Retina (tissue), 1 donor: ENCODE data around the gene MAD2L1BP.

Source experiments
- DNase-seq: peaks from one replicate; pipeline ENCODE4 v3.0.0-alpha.2; 2016

The MAD2L1BP gene

DNA sequence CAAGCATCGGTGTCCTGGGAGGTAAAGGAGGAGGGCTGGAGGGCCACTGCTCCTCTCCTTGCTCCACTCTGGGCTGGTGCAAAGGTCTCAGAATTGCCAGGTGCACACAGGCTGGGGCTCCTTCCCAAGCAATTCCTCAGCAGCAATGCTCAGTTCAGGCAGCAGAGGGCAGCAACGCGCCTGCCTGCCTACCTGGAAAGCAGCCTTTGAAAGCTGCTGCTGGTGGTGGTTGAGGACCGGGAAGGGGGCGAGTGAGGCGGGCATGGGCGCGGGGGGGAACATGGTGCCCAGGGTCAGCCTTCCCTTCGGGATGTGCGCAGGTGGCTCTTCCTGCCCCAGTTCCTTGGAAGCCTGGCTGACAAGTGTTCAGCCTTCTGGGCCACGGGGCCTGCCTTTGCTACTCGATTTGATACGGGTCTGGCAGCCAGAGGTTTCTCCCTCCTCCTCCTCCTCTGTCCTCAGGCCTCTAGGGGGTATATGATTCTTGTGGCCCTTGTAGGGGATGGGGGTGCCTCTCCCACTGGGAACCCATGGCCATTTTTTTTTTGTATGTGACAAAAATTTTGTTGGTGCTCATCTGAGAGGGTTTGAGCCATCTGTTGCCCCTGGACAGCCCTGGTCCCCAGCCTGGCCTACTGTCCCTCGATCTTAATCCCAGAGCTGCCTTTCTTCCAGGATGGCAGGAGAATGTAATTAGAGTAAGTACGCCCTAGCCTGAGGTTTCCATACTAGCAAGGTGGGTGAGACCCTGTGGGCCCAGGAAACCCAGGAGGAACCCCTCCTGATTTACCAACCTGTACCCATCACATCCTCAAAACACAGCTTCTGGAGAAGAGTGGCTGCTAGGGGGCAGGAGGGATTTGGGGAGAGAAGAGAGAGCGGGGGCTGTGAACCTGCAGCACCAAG, 31.9 kb downstream of the MAD2L1BP start:
- peak; percentile 94 for DNase-seq

DNA sequence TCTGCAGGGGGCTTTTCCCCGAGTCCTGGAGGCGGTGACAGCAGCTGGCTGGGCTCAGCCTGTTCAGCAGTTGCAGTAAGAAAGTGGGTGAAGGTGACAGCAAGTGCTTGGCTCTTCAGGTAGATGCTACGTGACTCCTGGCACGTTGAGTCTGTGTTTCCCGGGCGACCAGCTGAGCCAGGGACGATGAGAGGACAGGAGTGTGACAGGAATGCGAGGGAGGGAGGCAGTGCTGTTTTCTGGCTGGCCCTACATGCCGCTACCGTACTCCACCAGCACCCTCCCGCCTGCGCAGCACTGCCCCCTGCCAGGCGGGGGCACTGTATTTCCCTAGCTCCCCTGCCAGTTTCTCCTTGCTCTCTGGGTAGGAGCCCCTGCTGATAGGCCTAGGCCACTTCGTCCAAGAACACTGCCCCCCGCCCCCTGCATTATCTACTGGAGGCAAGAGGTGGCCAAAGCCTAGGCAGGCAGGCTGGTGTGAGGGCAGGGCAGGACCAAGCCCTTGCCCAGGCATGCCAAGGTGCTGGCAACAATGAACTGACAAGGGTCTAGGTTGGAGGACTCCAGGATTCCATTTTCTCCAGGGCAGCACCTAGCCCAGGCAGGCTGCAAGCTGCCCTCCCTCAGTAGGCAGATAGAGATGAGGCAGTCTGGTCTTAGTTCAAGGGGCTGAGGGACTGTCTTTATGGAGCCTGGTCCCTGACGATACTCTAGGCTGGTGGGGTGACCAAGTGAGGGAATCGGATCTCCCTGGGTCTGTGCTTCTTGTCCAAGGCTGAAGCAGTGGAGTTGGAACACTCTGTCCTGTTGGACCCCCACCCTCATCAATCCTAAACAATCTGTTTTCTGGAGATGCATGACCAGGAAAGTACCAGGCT, 32.8 kb downstream of the MAD2L1BP start:
- peak; percentile 79 for DNase-seq

GRCh38 chr6:43669050-43669921, 33.6 kb downstream of the MAD2L1BP start:
- DNase-seq, result no peak

- no peak for DNase-seq
Observed at GRCh38 chr6:43669922-43670622, 34.4 kb downstream of the MAD2L1BP start.

GRCh38 chr6:43670623-43670986, 35.0 kb downstream of the MAD2L1BP start:
- DNase-seq, result no peak

DNA sequence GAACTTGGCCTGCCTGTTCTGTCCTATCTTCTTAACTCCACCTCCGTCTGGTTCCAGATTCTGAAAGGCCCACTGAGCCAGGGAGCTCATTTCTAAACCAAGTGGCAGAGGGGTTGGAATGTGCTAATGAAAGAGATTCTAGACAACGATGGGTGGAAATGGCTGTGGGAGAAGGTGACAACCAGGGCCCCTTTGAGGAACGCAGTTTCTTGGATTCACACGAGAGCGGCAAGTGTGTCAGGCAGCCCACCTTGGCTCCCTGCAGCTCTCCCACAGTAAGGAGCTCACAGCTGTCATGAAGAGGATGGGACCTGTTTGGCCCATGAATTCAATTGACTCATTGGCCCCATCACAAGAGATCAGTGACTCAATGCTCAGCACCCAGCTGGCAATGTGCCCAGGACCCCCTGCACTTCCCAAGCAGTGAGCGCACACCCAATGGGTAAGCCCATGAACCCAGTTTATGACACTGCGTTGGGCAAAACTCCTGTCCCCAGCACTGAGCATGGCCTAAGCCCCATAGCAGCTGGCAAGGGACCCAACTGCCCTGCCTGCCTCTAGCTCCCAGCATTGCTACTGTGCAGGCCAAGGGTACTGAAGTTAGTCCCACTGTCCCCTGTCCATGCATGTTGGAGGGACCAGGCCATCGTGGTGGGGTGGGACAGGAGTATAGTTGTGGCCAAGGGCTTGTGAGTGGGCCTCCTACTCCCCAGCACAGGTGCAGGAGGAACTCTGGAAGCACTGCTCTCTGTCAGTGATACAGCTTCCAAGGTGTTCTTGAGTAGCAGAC, 35.6 kb downstream of the MAD2L1BP start:
- DNase-seq, result no peak

DNA sequence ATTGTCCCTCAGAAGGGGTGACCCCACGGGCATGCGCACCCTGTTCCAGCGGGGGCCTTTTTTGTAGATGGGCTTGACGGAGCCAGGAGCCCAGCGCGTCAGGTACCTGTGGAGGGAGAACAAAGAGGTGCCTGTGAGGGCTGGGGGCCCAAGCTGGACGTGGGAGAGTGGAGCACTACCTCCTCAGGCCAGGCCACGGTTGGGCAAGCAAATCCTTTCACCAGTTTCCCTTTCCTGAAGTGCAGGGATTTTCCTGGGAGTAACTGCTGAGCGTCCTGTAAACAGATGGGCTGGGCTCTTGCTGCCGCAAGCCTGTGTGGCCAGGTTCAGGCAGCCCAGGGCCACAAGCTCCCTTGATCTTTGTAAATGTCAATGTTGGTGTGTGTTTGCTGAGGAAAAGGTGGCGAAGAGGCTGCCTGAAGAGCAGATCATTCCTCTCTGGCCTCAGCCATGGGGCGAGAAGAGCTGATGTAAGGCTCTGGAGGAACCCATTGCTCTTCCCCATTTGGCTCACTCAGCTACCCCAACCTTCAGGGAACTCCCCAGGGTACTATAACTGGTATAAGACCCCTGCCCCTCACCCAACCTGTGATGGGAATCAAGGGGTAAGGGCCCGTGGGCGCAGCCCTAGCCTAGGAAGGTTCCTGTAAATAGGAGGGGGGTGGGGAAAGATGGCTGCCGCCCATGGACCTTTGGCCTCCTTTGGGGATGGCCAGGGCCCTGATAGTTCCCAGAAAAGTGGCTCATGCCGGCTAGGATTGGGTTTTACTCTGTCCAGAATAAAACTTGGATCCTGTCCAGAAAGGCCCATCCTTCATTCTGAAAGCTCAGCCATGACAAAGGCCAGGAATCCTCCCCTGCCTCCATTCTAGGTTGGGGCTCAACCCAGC, 36.4 kb downstream of the MAD2L1BP start:
- no peak for DNase-seq

- DNase-seq, result no peak
Observed at GRCh38 chr6:43673444-43674084, 37.9 kb downstream of the MAD2L1BP start.

GRCh38 chr6:43674291-43674690, 38.7 kb downstream of the MAD2L1BP start:
- no peak for DNase-seq

- no peak for DNase-seq
Observed at GRCh38 chr6:43674921-43675320, 39.3 kb downstream of the MAD2L1BP start.

DNA sequence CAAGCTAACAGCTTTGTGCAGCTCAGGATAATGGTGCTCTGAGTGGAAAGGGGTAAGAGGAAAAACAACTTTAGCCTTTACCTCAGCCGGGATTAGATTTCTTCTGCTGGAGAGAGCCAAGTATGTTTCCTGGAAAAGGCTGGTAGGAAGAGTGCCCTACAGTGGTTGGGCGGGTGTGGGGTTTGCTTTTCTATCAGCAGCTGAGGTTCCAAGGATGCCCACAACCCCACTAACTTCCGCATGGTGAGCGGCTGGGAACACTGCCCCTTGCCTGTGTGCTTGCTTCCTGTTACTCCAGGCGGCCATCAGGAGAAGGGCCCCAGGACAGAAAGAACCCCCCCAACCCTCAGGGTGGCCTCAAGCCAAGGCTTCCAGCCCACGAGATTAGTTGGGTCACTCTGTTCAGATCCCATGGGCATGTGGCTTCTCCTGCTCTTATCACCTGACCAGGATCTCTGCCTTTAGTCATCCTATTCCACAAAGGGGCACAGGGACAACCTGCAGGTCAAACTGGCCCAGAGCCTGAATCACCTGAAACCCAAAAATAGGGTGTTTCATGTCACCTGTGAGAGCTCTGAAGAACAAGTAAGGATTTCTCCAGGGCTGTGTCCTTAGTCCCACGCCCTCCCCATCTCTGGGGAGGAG, 41.4 kb downstream of the MAD2L1BP start:
- DNase-seq, result no peak

DNA sequence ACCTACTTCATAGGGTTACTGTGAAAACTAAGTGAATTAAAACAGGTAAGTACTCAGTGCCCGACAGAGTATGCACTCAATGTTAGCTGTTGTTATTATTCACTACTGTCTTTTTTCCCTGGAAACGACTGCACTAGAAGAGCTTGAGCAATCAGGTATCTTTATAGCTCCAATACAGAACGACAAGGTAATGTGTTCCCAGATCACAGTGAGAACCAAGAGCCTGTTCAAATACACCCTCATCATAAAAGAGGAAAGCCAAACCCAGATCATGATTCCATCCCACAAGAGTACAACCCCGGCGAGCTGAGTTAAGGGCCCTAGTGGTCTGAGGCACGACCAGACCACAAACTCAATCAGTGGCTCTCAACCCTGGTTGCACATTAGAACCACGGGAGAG, 42.1 kb downstream of the MAD2L1BP start:
- no peak for DNase-seq

DNA sequence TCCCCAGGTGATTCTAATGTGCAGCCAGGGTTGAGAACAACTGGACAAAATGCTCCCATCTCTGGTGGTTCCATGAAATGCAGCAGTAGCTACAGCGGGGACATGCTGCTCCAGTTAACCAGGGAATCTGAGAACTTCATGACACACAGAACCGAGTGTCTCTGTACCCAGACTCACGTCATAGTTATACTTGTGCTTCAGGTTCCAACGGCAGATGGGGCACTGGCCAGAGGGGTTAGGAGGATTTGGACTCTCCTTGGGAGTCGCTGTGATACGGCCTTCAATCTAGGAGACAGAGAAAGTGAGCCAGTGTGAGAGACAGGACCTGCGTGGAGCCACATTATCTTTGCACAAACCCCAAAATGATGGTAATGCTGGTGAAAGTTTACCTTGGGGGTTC, 42.7 kb downstream of the MAD2L1BP start:
- no peak for DNase-seq

GRCh38 chr6:43679057-43679456, 43.4 kb downstream of the MAD2L1BP start:
- DNase-seq, result no peak

DNA sequence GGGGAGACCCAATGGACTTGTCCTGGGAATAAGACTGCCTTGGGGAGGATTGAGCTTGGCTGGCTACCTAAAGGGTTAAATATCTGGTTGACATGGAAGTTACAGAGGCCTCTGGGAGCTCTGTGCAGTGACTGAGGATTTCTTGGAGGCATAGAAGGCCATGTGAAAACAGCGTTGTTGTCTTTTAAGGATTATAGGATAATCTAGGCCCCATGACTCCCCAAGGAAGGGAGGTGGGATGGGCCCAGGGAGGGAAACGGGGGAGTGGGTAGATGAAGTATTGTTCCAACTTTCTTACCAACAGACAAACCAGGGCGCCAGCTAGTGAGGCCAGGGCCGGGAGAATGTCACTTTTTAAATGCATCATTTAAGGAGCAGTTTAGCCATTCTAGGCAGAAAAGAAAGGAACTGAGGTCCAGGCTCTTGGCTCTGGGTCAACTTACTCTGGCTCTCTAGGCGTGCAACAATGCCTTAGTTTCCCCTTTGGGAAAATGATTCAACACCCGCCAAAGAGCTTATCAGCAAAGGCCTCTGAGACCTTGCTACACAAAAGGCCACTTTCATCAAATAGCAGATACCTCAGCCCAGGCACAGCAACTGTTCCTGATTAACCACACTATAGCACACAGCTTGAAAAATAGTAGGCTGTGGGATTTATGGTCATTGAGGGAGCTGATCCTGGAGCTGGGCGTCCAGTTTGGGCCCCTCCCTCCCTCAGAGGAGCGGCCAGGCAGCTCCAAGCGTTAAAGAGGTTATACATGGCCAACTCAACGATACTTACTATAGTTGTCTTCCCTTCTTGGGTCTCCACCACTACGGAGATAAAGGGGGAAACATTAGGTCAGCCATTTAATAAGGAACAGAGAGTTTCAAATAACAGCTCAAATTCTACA, 44.9 kb downstream of the MAD2L1BP start:
- no peak for DNase-seq

GRCh38 chr6:43681303-43681702, 45.7 kb downstream of the MAD2L1BP start:
- no peak for DNase-seq

DNA sequence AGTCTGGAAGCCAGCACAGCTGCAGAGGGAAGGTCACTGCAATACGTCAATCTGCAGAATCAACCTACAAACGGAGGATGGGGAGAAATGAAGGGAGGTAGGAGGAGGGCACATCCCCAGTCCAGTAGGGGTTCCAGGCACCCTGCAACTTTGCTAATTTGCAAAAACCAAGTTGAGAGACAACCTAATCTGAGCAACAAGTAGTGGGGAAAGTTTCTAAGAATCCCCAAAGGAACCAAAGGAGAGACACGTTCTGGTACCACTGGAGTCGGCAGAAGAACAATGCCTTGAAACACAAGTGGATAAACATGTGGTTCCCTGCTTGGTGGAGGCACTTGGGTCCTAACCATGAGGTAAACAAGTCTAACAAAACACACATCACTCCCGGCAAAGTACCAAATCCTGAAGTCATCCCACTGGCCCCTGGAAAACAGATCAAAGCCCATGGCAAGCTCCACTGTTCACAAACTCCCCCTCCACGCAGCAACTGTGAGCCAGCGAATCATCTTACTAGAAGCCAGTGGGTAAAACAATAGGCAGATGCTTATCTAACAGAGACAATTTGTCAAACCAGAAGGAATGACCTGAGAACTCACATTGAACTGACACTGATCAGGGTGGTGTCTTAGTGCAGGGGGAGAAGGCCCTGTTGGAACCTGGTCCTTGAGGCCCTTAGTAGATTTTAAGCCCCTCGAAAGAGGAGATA, 47.2 kb downstream of the MAD2L1BP start:
- no peak for DNase-seq
